B cell (primary cell): ENCODE results near the gene PI4KB. TPM values are rescaled to one million over a fixed set of nuclear protein-coding genes. Genes with fewer than 3 reads are reported as not detected.

Source experiments
- ATAC-seq: fragments of 200-7000 bp; cut with Tn5 transposase; one replicate; pipeline ENCODE4 v1.10.0; 2021; ENCODE audit warnings: low read depth, mild to moderate bottlenecking, moderate number of reproducible peaks, moderate library complexity
- CTCF ChIA-PET: fragments of 350-600 bp; sonication (Branson Sonifier 250); formaldehyde crosslinking; loops from one replicate; lab custom pipeline; 2021; ENCODE audit warnings: antibody characterized with exemption, inconsistent platforms; lab: Charles Lee
- POLR2A ChIA-PET: fragments of 350-600 bp; sonication (Branson Sonifier 250); formaldehyde crosslinking; loops from one replicate; lab custom pipeline; 2021; ENCODE audit warnings: antibody characterized with exemption; lab: Charles Lee
- DNase-seq: peaks from one replicate; pipeline ENCODE4 v3.0.0; 2013
- H2AFZ ChIP-seq: 2 replicates; pipeline ENCODE4 v1.6.1; 2012; ENCODE audit warnings: mild to moderate bottlenecking, low read depth, low read length; ENCODE audit not compliant: insufficient read depth, poor library complexity, severe bottlenecking
- H3K27ac ChIP-seq, 2 donors: 1 replicate in 1 of 2; 2 replicates in 1 of 2; pipeline ENCODE4 v1.5.1; 2012 to 2013; ENCODE audit warnings: low read length in 2 of 2, mild to moderate bottlenecking in 2 of 2, moderate library complexity in 1 of 2
- H3K27me3 ChIP-seq, 4 experiments: fragments of 200-600 bp in 1 of 4; sonication (generic) in 1 of 4; replicated peaks in 1 of 4; 1 replicate in 2 of 4; 2 replicates in 2 of 4; pipeline versions ENCODE4 v1.6.1 to v1.7.0; 2013 to 2016; ENCODE audit warnings: low read length in 3 of 4, mild to moderate bottlenecking in 2 of 4, mixed read lengths in 1 of 4, moderate library complexity in 1 of 4; ENCODE audit not compliant: insufficient read depth in 4 of 4, control insufficient read depth in 3 of 4; ENCODE audit errors: control extremely low read depth in 1 of 4
- H3K36me3 ChIP-seq, 2 experiments: replicated peaks in 1 of 2; 1 replicate in 1 of 2; 2 replicates in 1 of 2; pipeline versions ENCODE4 v1.6.1 to v1.7.1; 2013; ENCODE audit warnings: low read length in 1 of 2; ENCODE audit not compliant: insufficient read depth in 2 of 2, control insufficient read depth in 1 of 2; ENCODE audit errors: control extremely low read depth in 1 of 2, extremely low read depth in 1 of 2
- H3K4me1 ChIP-seq, 2 donors: fragments of 200-600 bp in 1 of 2; sonication (generic) in 1 of 2; 1 replicate in 1 of 2; 2 replicates in 1 of 2; pipeline versions ENCODE4 v1.5.1 to v1.6.1; 2013 to 2017; ENCODE audit warnings: low read length in 2 of 2; ENCODE audit not compliant: control insufficient read depth in 2 of 2, insufficient read depth in 2 of 2
- H3K4me2 ChIP-seq: replicated peaks from 2 replicates; pipeline ENCODE3; 2012; ENCODE audit warnings: mild to moderate bottlenecking, low read depth, low read length; ENCODE audit not compliant: poor library complexity, severe bottlenecking
- H3K4me3 ChIP-seq, 5 experiments: fragments of 200-600 bp in 1 of 5; sonication (generic) in 1 of 5; 1 replicate in 3 of 5; 2 replicates in 2 of 5; pipeline versions ENCODE4 v1.5.1 to v1.7.0; 2011 to 2016; ENCODE audit warnings: low read length in 4 of 5, mild to moderate bottlenecking in 4 of 5, low read depth in 2 of 5, control low read depth in 1 of 5, moderate library complexity in 1 of 5; ENCODE audit not compliant: insufficient read depth in 1 of 5; ENCODE audit errors: control extremely low read depth in 1 of 5, extremely low read depth in 1 of 5
- H3K79me2 ChIP-seq: fragments of 200-600 bp; sonication (generic); one replicate; pipeline ENCODE4 v1.6.0; 2016; ENCODE audit warnings: low read length; ENCODE audit not compliant: control insufficient read depth, insufficient read depth
- H3K9ac ChIP-seq: fragments of 200-600 bp; sonication (generic); 2 replicates; pipeline ENCODE4 v1.6.1; 2017; ENCODE audit warnings: mild to moderate bottlenecking, low read length, moderate library complexity
- H3K9me3 ChIP-seq, 3 donors: one replicate each; pipeline versions ENCODE4 v1.6.1 to v1.7.1; 2013; ENCODE audit warnings: low read length in 2 of 3; ENCODE audit not compliant: control insufficient read depth in 2 of 3, insufficient read depth in 1 of 3; ENCODE audit errors: control extremely low read depth in 1 of 3
- H4K20me1 ChIP-seq: 2 replicates; pipeline ENCODE4 v1.6.0; 2012; ENCODE audit warnings: mild to moderate bottlenecking, low read length; ENCODE audit not compliant: insufficient read depth, control insufficient read depth, poor library complexity, severe bottlenecking
- H3K27ac Mint-ChIP-seq: one replicate; pipeline ENCODE4 v1.8.0; 2021; ENCODE audit warnings: mixed read lengths
- H3K27me3 Mint-ChIP-seq: one replicate; pipeline ENCODE4 v1.8.0; 2021; ENCODE audit warnings: mixed read lengths
- H3K4me1 Mint-ChIP-seq: one replicate; pipeline ENCODE4 v1.8.0; 2021; ENCODE audit warnings: mixed read lengths
- H3K4me3 Mint-ChIP-seq: one replicate; pipeline ENCODE4 v1.8.0; 2021; ENCODE audit warnings: mixed read lengths
- H3K9me3 Mint-ChIP-seq: one replicate; pipeline ENCODE4 v1.8.0; 2022; ENCODE audit warnings: mixed read lengths; ENCODE audit not compliant: insufficient read depth
- CTCF ChIP-seq: fragments of 200-600 bp; IDR thresholded peaks from one replicate; pipeline ENCODE4 v1.8.0; 2022; ENCODE audit warnings: antibody characterized with exemption, mild to moderate bottlenecking
- EZH2 ChIP-seq: IDR thresholded peaks from 2 replicates; pipeline ENCODE4 v1.6.1; 2012; ENCODE audit warnings: borderline replicate concordance, low read depth, mild to moderate bottlenecking, moderate library complexity, low read length; ENCODE audit not compliant: insufficient read depth, poor library complexity, severe bottlenecking
- WGBS: methylation state at CpG from one replicate; pipeline ENCODE4 v1.1.5; 2013; ENCODE audit warnings: missing lambda C conversion rate; ENCODE audit not compliant: insufficient coverage; 5-methylcytosine and 5-hydroxymethylcytosine counted together
- intact Hi-C: fragments of 100-400 bp; cut with micrococcal nuclease; formaldehyde crosslinking; loops from one replicate; pipeline ENCODE4 v1.10.0; 2022
- polyA plus RNA-seq: library from polyadenylated mRNA; depleted of rRNA; stranded (reverse); fragments of >200 nt; gene quantifications from 2 replicates; pipeline ENCODE4 v1.2.3, GENCODE V29; 2012
- total RNA-seq, 2 donors: library from RNA; stranded (reverse); fragments of 120-200 nt in 1 of 2; gene quantifications; 1 replicate in 1 of 2; 2 replicates in 1 of 2; pipeline versions ENCODE4 v1.2.3 to v1.2.4, GENCODE V29; 2013 to 2022

Gene PI4KB
- total and polyA plus RNA-seq, 2 donors (not counting 1 experiment from before 2014, with no cell fraction given), result 110 to 138 TPM

DNA sequence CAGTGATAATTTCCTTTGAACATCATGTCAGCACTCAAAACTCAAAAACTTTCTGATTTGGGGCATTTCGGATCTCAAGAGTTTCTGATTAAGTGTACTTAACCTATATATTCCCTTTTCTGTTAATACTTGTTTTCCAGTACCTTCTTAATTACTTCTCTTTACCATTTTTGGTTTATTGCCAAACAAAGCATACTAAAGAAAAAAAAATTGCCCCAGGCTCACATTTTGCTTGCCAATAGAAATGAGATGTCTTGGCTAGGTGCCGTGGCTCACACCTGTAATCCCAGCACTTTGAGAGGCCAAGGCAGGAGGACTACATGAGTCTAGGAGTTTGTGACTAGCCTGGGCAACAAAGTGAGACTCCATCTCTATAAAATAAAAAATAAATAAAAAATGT is 67.9 kb downstream of the PI4KB start:
- H3K27ac Mint-ChIP-seq, result no peak overlapping the region
- Histone ChIP-seq H3K27ac (no peak overlapping the region), H2AFZ (no peak overlapping the region), H4K20me1 (peaks cover 6% of the 10 kb centered on the region), H3K4me2 (no peak overlapping the region), H3K9me3 (no peaks in the 10 kb centered on the region), H3K4me3 (no peak overlapping the region), H3K36me3 (peaks cover 1 to 13% of the 10 kb centered on the region in 2 experiments), H3K9ac (no peak overlapping the region), H3K4me1 (peaks cover 15 to 16% of the 10 kb centered on the region in 2 donors), H3K27me3 (no peaks in the 10 kb centered on the region), H3K79me2 (peaks cover 86% of the 10 kb centered on the region)
- no peaks in the 10 kb centered on the region for H3K27me3 Mint-ChIP-seq
- DNase-seq, result no peak
- TF ChIP-seq EZH2, result no peak
- TF ChIP-seq CTCF, result no peak
- ChIA-PET POLR2A (no interaction called here), CTCF (no interaction called here)
- peaks cover 32% of the 10 kb centered on the region for H3K4me1 Mint-ChIP-seq
- ATAC-seq, result no peak
- no peak overlapping the region for H3K4me3 Mint-ChIP-seq
- intact Hi-C loops, result no loop called here
- no peaks in the 10 kb centered on the region for H3K9me3 Mint-ChIP-seq
- no CpG with 5 or more reads among the region's 2 CpGs for WGBS

- POLR2A ChIA-PET, result interaction anchor here (0.6 to 1.7 kb wide), 2 partner anchors 28 to 78 kb away, joined by 3 to 6 read pairs; no protein-coding TSS in a partner anchor
- Histone ChIP-seq H3K4me3 (peak overlapping the region; percentile 82 to 97 (median 84)), H3K4me1 (peaks cover 9 to 12% of the 10 kb centered on the region in 2 donors)
Measured at GRCh38 chr1:151255381-151255780, 71.8 kb downstream of the PI4KB start.

More at GRCh38 chr1:151255381-151255780, 71.8 kb downstream of the PI4KB start:
- Mint-ChIP-seq H3K4me3 (peak overlapping the region; percentile 97), H3K27me3 (no peaks in the 10 kb centered on the region), H3K27ac (peak overlapping the region; percentile 97), H3K9me3 (no peaks in the 10 kb centered on the region), H3K4me1 (peaks cover 32% of the 10 kb centered on the region)
- H3K27me3 ChIP-seq, result no peaks in the 10 kb centered on the region
- peak overlapping the region in 1 of 2 donors; percentile 85 for H3K27ac ChIP-seq
- peak overlapping the region; percentile 80 for H3K9ac ChIP-seq
- H2AFZ ChIP-seq, result peak overlapping the region; percentile 72
- CTCF ChIA-PET, result interaction anchor here (0.8 to 2.9 kb wide), 7 partner anchors 13 to 155 kb away, joined by 3 to 14 read pairs (median 3); partner anchors contain the start of genes VPS72 and ZNF687
- H3K4me2 ChIP-seq, result peak overlapping the region; percentile 80
- peaks cover 6% of the 10 kb centered on the region for H4K20me1 ChIP-seq
- no peaks in the 10 kb centered on the region for H3K9me3 ChIP-seq
- no peak for DNase-seq
- TF ChIP-seq CTCF, result no peak
- TF ChIP-seq EZH2, result no peak
- 60% methylated on average over 10 of the region's 10 CpGs for WGBS
- no peak for ATAC-seq
- intact Hi-C loops, result no loop called here
- peaks cover 0 to 4% of the 10 kb centered on the region in 2 experiments for H3K36me3 ChIP-seq
- H3K79me2 ChIP-seq, result peaks cover 64% of the 10 kb centered on the region
